PC-9 (cell line): Measurements from ENCODE around the gene NMNAT2. TPM values are rescaled to one million over a fixed set of nuclear protein-coding genes. Genes with fewer than 3 reads are reported as not detected.
A peak's percentile ranks its signal among the peaks of the same experiment; 100 is the strongest.

Source experiments
- BruUV-seq: library from RNA; stranded (reverse); fragments of 400-500 nt; replicated peaks from 2 replicates; lab custom pipeline; 2021; lab: Mats Ljungman, UMichigan
- CTCF ChIA-PET: fragments of 300-600 bp; sonication (Branson Sonifier 250); formaldehyde crosslinking; loops from one replicate; lab custom pipeline; 2022; ENCODE audit warnings: antibody characterized with exemption; lab: Charles Lee
- POLR2A ChIA-PET: fragments of 300-600 bp; sonication (Branson Sonifier 250); formaldehyde crosslinking; loops from one replicate; lab custom pipeline; 2022; ENCODE audit warnings: antibody characterized with exemption; ENCODE audit not compliant: unreplicated experiment; lab: Charles Lee
- DNase-seq, 2 experiments: peaks; one replicate each; pipeline versions ENCODE4 v3.0.0 to v3.0.0-alpha.2; 2015 to 2022; ENCODE audit warnings: mixed read lengths in 1 of 2
- H2AFZ ChIP-seq: fragments of 200-600 bp; sonication (generic); 2 replicates; pipeline ENCODE4 v1.8.1; 2017; ENCODE audit warnings: antibody characterized with exemption
- H3F3A ChIP-seq: fragments of 200-600 bp; sonication (generic); 2 replicates; pipeline ENCODE4 v1.8.1; 2017; ENCODE audit warnings: antibody characterized with exemption, mild to moderate bottlenecking, low read depth; ENCODE audit not compliant: insufficient read depth
- H3K27ac ChIP-seq: fragments of 200-600 bp; sonication (generic); 2 replicates; pipeline ENCODE4 v1.6.1; 2016; ENCODE audit warnings: mixed run types
- H3K27me3 ChIP-seq: fragments of 200-600 bp; sonication (generic); 2 replicates; pipeline ENCODE4 v1.6.1; 2016; ENCODE audit warnings: low read depth, mixed run types; ENCODE audit not compliant: insufficient read depth
- H3K36me3 ChIP-seq: fragments of 200-600 bp; sonication (generic); 2 replicates; pipeline ENCODE4 v1.6.1; 2016; ENCODE audit warnings: low read depth, mixed run types
- H3K4me1 ChIP-seq: fragments of 200-600 bp; sonication (generic); replicated peaks from 2 replicates; pipeline ENCODE4 v1.6.1; 2016; ENCODE audit warnings: mixed run types; ENCODE audit not compliant: insufficient read depth
- H3K4me2 ChIP-seq: fragments of 200-600 bp; sonication (generic); 2 replicates; pipeline ENCODE4 v1.6.1; 2017; ENCODE audit warnings: mixed run types
- H3K4me3 ChIP-seq: fragments of 200-600 bp; sonication (generic); 2 replicates; pipeline ENCODE4 v1.6.1; 2016; ENCODE audit warnings: mixed run types
- H3K79me2 ChIP-seq: fragments of 200-600 bp; sonication (generic); 2 replicates; pipeline ENCODE4 v1.6.1; 2017; ENCODE audit warnings: low read depth, mixed run types
- H3K9me2 ChIP-seq: fragments of 200-600 bp; sonication (generic); 2 replicates; pipeline ENCODE4 v1.8.1; 2017; ENCODE audit warnings: mild to moderate bottlenecking; ENCODE audit not compliant: insufficient read depth
- H3K9me3 ChIP-seq: fragments of 200-600 bp; sonication (generic); 2 replicates; pipeline ENCODE4 v1.8.1; 2016; ENCODE audit warnings: low read depth; ENCODE audit not compliant: insufficient read depth
- H4K20me1 ChIP-seq: fragments of 200-600 bp; sonication (generic); 2 replicates; pipeline ENCODE4 v1.8.1; 2017; ENCODE audit not compliant: insufficient read depth
- CTCF ChIP-seq: fragments of 200-600 bp; sonication (generic); conservative IDR thresholded peaks from 2 replicates; pipeline ENCODE4 v1.6.1; 2017; ENCODE audit warnings: mixed run types, antibody characterized with exemption, mild to moderate bottlenecking, moderate library complexity
- EZH2 ChIP-seq: fragments of 200-600 bp; sonication (generic); IDR thresholded peaks from 2 replicates; pipeline ENCODE4 v1.8.0; 2017; ENCODE audit warnings: antibody characterized with exemption, low read depth
- intact Hi-C: fragments of 100-400 bp; cut with micrococcal nuclease; formaldehyde crosslinking; loops from one replicate; pipeline ENCODE4 v1.10.0; 2022; ENCODE audit not compliant: unreplicated experiment
- total RNA-seq: library from RNA; stranded (reverse); gene quantifications from 2 replicates; pipeline ENCODE4 v1.2.3, GENCODE V29; 2021

NMNAT2 gene
- total RNA-seq, 1 experiment from 2014 or later: 29.2 TPM

GRCh38 chr1:183416850-183417771 lies 1.1 kb downstream of the NMNAT2 start:
- POLR2A ChIA-PET: interaction anchor here (0.6 kb wide), 1 partner anchor 443 kb away, joined by 3 read pairs; no protein-coding TSS in a partner anchor
- Histone ChIP-seq H3K4me2 (peak overlapping the region; percentile 79), H3K4me1 (peaks cover 31% of the 10 kb centered on the region), H2AFZ (peak overlapping the region; percentile 76; the same call in 1 of the 2 replicates), H4K20me1 (no peaks in the 10 kb centered on the region), H3K27ac (peak overlapping the region; percentile 43; the same call in 1 of the 2 replicates), H3K9me2 (no peaks in the 10 kb centered on the region), H3K36me3 (no peaks in the 10 kb centered on the region), H3K4me3 (peak overlapping the region; percentile 83; the same call in 1 of the 2 replicates), H3K27me3 (no peaks in the 10 kb centered on the region), H3K79me2 (peaks cover 36% of the 10 kb centered on the region), H3F3A (peaks cover 5% of the 10 kb centered on the region; the same call in 1 of the 2 replicates), H3K9me3 (no peaks in the 10 kb centered on the region)
- BruUV-seq: no TSS peak
- DNase-seq: no peak
- TF ChIP-seq CTCF (no peak), EZH2 (no peak)
- CTCF ChIA-PET: no interaction called here
- intact Hi-C loops: no loop called here

GRCh38 chr1:183414365-183414764 lies 3.8 kb downstream of the NMNAT2 start:
- no peak overlapping the region for H2AFZ ChIP-seq
- intact Hi-C loops: no loop called here
- no peak overlapping the region for H3K27ac ChIP-seq
- DNase-seq: no peak
- H3F3A ChIP-seq: peaks cover 23% of the 10 kb centered on the region
- no peaks in the 10 kb centered on the region for H3K27me3 ChIP-seq
- no peak overlapping the region for H3K4me3 ChIP-seq
- TF ChIP-seq EZH2: no peak
- TF ChIP-seq CTCF: no peak
- peaks cover 44% of the 10 kb centered on the region for H3K4me1 ChIP-seq
- peaks cover 42% of the 10 kb centered on the region for H3K79me2 ChIP-seq
- no peak overlapping the region for H3K4me2 ChIP-seq
- no peaks in the 10 kb centered on the region for H4K20me1 ChIP-seq
- ChIA-PET CTCF (no interaction called here), POLR2A (no interaction called here)
- no peaks in the 10 kb centered on the region for H3K9me3 ChIP-seq
- H3K9me2 ChIP-seq: no peaks in the 10 kb centered on the region
- BruUV-seq: no TSS peak
- H3K36me3 ChIP-seq: no peaks in the 10 kb centered on the region

- Histone ChIP-seq H3K4me2 (peak overlapping the region; percentile 9; the same call in 1 of the 2 replicates), H2AFZ (no peak overlapping the region), H3K9me3 (no peaks in the 10 kb centered on the region), H3K4me1 (peaks cover 30% of the 10 kb centered on the region), H3F3A (peaks cover 25% of the 10 kb centered on the region), H3K4me3 (no peak overlapping the region), H3K9me2 (no peaks in the 10 kb centered on the region), H4K20me1 (no peaks in the 10 kb centered on the region), H3K36me3 (no peaks in the 10 kb centered on the region), H3K27me3 (no peaks in the 10 kb centered on the region), H3K27ac (peak overlapping the region; percentile 77), H3K79me2 (peaks cover 39% of the 10 kb centered on the region)
- intact Hi-C loops: loop anchor here (2.0 kb wide), 1 partner anchor 62 kb away; the partner anchor contains the start of gene SMG7
- TF ChIP-seq EZH2 (no peak), CTCF (no peak)
- BruUV-seq: no TSS peak
- ChIA-PET POLR2A (no interaction called here), CTCF (no interaction called here)
- peak; percentile 43 to 95 for DNase-seq
These were observed 7.1 kb downstream of the NMNAT2 start for GRCh38 chr1:183411091-183411490.
